PFSK-1 (cell line): Measurements from ENCODE around the gene TRAK1.

Experiments used
- FOXP2 ChIP-seq: optimal IDR thresholded peaks from 2 replicates; pipeline ENCODE3; 2011; ENCODE audit warnings: borderline replicate concordance, control low read depth, inconsistent platforms; ENCODE audit not compliant: insufficient read depth; ENCODE audit errors: extremely low read length, extremely low read depth
- POLR2AphosphoS5 ChIP-seq: IDR thresholded peaks from 2 replicates; pipeline ENCODE4 v1.6.1; 2012; ENCODE audit warnings: low read depth, mild to moderate bottlenecking, control low read depth, low read length, moderate library complexity
- SIN3A ChIP-seq: IDR thresholded peaks from 2 replicates; pipeline ENCODE4 v1.6.1; 2012; ENCODE audit warnings: mild to moderate bottlenecking, low read length, moderate library complexity, borderline replicate concordance; ENCODE audit not compliant: insufficient read depth
- TAF1 ChIP-seq: IDR thresholded peaks from 2 replicates; pipeline ENCODE4 v1.6.1; 2012; ENCODE audit warnings: low read length, control low read depth, borderline replicate concordance; ENCODE audit not compliant: insufficient read depth
- TF ChIP-seq, protein P1 (sequence below), 2 experiments: IDR thresholded peaks; 2 replicates each; pipeline versions ENCODE4 v1.6.1 to v1.8.0; 2011 to 2012; ENCODE audit warnings: low read depth in 2 of 2, low read length in 2 of 2, control low read depth in 1 of 2, inconsistent platforms in 1 of 2, mild to moderate bottlenecking in 1 of 2, moderate library complexity in 1 of 2; ENCODE audit not compliant: insufficient read depth in 1 of 2

DNA sequence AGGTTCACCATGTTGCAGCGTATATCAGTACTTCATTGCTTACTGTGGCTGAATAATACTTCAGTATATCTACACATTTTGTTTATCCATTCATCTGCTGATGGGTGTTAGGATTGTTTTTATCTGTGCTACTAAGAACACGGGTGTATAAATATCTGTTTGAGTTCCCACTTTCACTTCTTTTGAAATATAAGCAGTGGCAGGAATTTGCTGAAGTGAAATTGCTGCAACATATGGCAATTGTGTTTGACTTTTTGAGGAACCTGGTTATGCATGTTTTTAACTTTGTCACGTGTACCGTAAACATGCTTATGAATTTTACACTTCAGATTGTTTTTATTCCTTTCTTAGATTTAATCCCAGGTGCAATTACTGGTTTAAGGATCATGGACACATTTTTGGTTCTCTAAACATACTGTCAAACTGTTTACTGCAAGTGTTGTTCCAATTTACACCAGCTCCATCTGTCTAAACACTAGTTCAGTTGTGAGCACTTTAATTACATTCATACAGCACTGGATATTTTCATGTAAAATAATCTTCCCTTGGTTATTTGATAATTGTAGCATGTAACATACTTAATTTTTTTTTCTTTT is 23.1 kb downstream of the TRAK1 start:
- TF ChIP-seq TAF1 = no peak
- TF ChIP-seq, protein P1, sequence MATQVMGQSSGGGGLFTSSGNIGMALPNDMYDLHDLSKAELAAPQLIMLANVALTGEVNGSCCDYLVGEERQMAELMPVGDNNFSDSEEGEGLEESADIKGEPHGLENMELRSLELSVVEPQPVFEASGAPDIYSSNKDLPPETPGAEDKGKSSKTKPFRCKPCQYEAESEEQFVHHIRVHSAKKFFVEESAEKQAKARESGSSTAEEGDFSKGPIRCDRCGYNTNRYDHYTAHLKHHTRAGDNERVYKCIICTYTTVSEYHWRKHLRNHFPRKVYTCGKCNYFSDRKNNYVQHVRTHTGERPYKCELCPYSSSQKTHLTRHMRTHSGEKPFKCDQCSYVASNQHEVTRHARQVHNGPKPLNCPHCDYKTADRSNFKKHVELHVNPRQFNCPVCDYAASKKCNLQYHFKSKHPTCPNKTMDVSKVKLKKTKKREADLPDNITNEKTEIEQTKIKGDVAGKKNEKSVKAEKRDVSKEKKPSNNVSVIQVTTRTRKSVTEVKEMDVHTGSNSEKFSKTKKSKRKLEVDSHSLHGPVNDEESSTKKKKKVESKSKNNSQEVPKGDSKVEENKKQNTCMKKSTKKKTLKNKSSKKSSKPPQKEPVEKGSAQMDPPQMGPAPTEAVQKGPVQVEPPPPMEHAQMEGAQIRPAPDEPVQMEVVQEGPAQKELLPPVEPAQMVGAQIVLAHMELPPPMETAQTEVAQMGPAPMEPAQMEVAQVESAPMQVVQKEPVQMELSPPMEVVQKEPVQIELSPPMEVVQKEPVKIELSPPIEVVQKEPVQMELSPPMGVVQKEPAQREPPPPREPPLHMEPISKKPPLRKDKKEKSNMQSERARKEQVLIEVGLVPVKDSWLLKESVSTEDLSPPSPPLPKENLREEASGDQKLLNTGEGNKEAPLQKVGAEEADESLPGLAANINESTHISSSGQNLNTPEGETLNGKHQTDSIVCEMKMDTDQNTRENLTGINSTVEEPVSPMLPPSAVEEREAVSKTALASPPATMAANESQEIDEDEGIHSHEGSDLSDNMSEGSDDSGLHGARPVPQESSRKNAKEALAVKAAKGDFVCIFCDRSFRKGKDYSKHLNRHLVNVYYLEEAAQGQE (IDR thresholded peaks at IDR 0.05; ENCODE audit: insufficient read depth in 1 of 2, low read depth in 2 of 2, low read length in 2 of 2) = no peak
- TF ChIP-seq POLR2AphosphoS5 = no peak
- TF ChIP-seq FOXP2 = no peak
- no peak for TF ChIP-seq SIN3A
